C4-2B (cell line): ENCODE data around the gene PTPRZ1.

Experiments used
- ZFX ChIP-seq: fragments of 450-650 bp; IDR thresholded peaks from 2 replicates; pipeline ENCODE4 v1.6.1; 2017
- TF ChIP-seq, protein P1 (sequence below): fragments of 450-650 bp; conservative IDR thresholded peaks from 2 replicates; pipeline ENCODE4 v1.5.1; 2017; ENCODE audit warnings: mild to moderate bottlenecking

DNA sequence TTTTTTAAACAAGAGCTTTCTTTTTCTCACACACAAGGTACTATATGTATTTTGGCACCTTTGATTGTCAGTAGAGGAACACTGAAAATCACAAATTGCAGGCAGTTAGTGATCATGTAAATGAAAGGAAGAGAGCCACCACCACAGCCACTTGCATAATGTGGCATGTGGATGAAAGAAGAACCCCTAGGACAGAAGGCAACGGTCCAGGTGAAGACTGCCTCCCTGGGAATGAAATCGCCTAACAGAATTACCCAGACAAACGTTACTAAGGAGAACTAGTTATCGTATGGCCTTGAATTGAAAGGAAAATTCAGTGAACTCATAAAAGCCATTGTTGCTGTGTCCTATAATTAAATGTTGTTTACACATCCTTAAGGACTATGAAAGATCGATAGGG lies 41.2 kb upstream of the PTPRZ1 start:
- TF ChIP-seq, protein P1, sequence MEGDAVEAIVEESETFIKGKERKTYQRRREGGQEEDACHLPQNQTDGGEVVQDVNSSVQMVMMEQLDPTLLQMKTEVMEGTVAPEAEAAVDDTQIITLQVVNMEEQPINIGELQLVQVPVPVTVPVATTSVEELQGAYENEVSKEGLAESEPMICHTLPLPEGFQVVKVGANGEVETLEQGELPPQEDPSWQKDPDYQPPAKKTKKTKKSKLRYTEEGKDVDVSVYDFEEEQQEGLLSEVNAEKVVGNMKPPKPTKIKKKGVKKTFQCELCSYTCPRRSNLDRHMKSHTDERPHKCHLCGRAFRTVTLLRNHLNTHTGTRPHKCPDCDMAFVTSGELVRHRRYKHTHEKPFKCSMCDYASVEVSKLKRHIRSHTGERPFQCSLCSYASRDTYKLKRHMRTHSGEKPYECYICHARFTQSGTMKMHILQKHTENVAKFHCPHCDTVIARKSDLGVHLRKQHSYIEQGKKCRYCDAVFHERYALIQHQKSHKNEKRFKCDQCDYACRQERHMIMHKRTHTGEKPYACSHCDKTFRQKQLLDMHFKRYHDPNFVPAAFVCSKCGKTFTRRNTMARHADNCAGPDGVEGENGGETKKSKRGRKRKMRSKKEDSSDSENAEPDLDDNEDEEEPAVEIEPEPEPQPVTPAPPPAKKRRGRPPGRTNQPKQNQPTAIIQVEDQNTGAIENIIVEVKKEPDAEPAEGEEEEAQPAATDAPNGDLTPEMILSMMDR: no peak
- TF ChIP-seq ZFX: no peak
